ENCODE results near the gene OR9I1.

OR9I1 gene

GRCh38 chr11:58125469-58125868 is at the start of gene OR9I1:
Gene OR9I1 (minus strand): TSS chr11:58125530. CDS start chr11:58119444, 6,086 bp downstream.
- DNase-seq = no peak

DNA sequence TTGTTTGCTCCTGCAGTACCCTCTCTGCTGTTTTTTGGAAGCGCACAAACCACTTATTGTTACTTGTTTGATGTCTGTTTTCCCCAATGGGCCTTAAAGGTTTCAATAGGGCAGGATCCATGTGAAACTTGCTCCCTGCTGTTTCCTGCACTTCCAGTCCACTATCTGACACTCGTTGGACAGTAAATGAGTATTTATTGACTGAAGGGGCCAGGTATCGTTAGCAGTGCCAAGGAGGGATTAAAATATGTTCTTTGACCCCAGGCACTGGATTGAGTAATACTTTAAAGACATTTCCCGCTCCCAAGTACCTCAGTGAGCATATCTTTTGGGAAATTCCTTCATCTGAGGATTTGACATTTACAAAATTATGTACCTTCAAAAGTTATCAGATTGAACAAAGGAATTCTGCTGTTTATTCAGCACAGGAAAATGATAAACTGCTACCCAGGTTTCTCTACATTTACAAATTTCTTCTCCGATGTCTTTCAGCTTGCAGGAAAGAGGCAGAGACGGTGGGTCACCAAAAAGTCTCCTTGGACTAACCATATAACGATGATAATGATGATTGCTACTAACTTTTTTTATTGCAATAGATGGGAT is 40.3 kb upstream of the OR9I1 start:
- DNase-seq = no peak

GRCh38 chr11:58164990-58165389 is 39.7 kb upstream of the OR9I1 start:
- no peak for DNase-seq

GRCh38 chr11:58164389-58164788 is 39.1 kb upstream of the OR9I1 start:
- no peak for DNase-seq

GRCh38 chr11:58152781-58153180 is 27.5 kb upstream of the OR9I1 start:
- DNase-seq = no peak

GRCh38 chr11:58142761-58143160 is 17.4 kb upstream of the OR9I1 start:
- DNase-seq = no peak

- no peak for DNase-seq
Observed at GRCh38 chr11:58135171-58135570, 9.8 kb upstream of the OR9I1 start.

- DNase-seq = no peak
Observed at GRCh38 chr11:58134151-58134550, 8.8 kb upstream of the OR9I1 start.

- no peak for DNase-seq
Observed at GRCh38 chr11:58133309-58134076, 8.2 kb upstream of the OR9I1 start.

DNA sequence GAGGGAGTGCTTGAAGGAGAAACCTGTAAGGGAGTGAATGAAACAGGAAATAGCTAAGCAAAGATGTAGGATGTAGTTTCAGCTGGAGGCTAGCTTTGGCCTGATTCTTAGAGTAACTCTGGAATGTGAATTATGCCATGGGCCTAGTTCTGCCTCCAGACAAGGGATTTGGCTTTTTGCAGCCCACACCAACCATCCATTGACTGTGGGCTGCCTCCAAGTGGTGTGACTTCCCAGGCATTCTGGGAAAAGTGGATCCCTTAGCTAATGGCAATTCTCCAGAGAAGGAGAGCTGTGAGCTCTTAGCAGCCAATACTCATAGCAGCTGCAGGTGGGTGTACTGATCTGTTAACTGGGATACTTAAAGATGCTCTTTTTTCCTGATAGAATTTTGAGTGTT is 2.0 kb upstream of the OR9I1 start:
- DNase-seq = no peak

- DNase-seq = no peak
Observed at GRCh38 chr11:58121096-58121495, 4.2 kb downstream of the OR9I1 start.

- DNase-seq = no peak
Observed at GRCh38 chr11:58097437-58097836, 27.9 kb downstream of the OR9I1 start.

DNA sequence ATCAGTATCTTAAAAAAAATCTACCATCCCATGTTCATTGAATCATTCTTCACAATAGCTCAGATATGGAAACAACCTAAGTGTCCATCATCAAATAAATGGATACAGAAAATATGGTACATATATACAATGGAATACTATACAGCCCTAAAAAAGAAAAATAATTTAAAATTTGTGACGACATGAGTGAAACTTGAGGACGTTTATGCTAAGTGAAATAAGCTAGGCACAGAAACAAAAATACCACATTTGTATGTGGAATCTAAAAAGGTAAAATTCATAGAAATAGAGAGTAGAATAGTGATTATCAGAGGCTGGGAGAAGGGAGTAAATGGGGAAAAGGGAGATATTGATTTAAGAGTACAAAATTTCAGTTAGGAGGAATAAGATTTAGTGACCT is 38.8 kb downstream of the OR9I1 start:
- DNase-seq = no peak

GRCh38 chr11:58075781-58076180 is 49.5 kb downstream of the OR9I1 start:
- DNase-seq = no peak

- DNase-seq = no peak
Observed at GRCh38 chr11:58070585-58070984, 54.7 kb downstream of the OR9I1 start.

- no peak for DNase-seq
Observed at GRCh38 chr11:58068655-58069054, 56.7 kb downstream of the OR9I1 start.

DNA sequence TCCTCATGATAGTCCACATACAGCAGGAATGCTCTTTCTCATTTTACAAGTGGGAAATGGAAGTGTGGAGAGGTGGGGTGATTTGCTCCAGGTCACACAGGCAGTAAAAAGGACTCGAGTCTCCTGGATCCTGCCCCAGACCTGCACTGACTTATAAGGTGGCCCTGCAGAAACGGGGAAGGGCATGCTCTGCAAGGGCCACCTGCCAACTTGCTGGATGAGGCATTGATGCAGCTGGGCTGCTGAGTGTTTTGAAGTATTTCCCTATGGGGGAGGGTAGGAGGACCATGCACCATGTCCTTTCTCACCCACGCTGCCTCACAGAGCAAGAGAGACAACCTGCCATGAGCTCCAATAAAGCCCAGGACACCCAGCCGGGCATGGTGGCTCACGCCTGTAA is 57.6 kb downstream of the OR9I1 start:
- DNase-seq = no peak
